Keratinocyte (primary cell): ENCODE measurements around the gene PTPN14. TPM values are rescaled to one million over a fixed set of nuclear protein-coding genes. Genes with fewer than 3 reads are reported as not detected.

ENCODE experiments used
- DNase-seq: peaks from one replicate; pipeline ENCODE4 v3.0.0-alpha.2; 2011; ENCODE audit warnings: low read depth, missing footprints, low spot score
- FAIRE-seq: peaks from 2 replicates; lab custom pipeline; 2011; peaks lifted over from hg19 to GRCh38; lab: Jason Lieb, UNC
- H2AFZ ChIP-seq: 2 replicates; pipeline ENCODE4 v1.6.0; 2012; ENCODE audit warnings: low read length, control low read depth, inconsistent platforms; ENCODE audit not compliant: control insufficient read depth
- H3K27ac ChIP-seq: 2 replicates; pipeline ENCODE4 v1.5.1; 2011; ENCODE audit warnings: low read length; ENCODE audit not compliant: control insufficient read depth, insufficient read depth
- H3K27me3 ChIP-seq: 3 replicates; pipeline ENCODE4 v1.6.0; 2011; ENCODE audit warnings: low read length; ENCODE audit not compliant: control insufficient read depth, insufficient read depth; ENCODE audit errors: extremely low read depth
- H3K36me3 ChIP-seq, 2 experiments: 2 replicates in 1 of 2; 3 replicates in 1 of 2; pipeline ENCODE4 v1.5.1; 2011; ENCODE audit warnings: low read length in 2 of 2, mild to moderate bottlenecking in 1 of 2; ENCODE audit not compliant: control insufficient read depth in 2 of 2, insufficient read depth in 2 of 2; ENCODE audit errors: extremely low read depth in 1 of 2
- H3K4me1 ChIP-seq: 3 replicates; pipeline ENCODE4 v1.5.1; 2011; ENCODE audit warnings: low read length; ENCODE audit not compliant: control insufficient read depth, insufficient read depth; ENCODE audit errors: extremely low read depth
- H3K4me2 ChIP-seq: 3 replicates; pipeline ENCODE4 v1.6.0; 2011; ENCODE audit warnings: low read depth, low read length; ENCODE audit not compliant: control insufficient read depth, insufficient read depth; ENCODE audit errors: extremely low read depth
- H3K4me3 ChIP-seq, 3 experiments: fragments of 200-600 bp in 1 of 3; sonication (generic) in 1 of 3; 2 replicates in 2 of 3; 3 replicates in 1 of 3; pipeline ENCODE4 v1.5.1; 2011 to 2016; ENCODE audit warnings: low read length in 3 of 3, mild to moderate bottlenecking in 3 of 3, control low read depth in 2 of 3, inconsistent platforms in 1 of 3, low read depth in 1 of 3, mixed read lengths in 1 of 3, mixed run types in 1 of 3, moderate library complexity in 1 of 3; ENCODE audit not compliant: control insufficient read depth in 2 of 3, insufficient read depth in 2 of 3; ENCODE audit errors: extremely low read depth in 1 of 3
- H3K79me2 ChIP-seq: 2 replicates; pipeline ENCODE4 v1.6.0; 2012; ENCODE audit warnings: low read length; ENCODE audit not compliant: control insufficient read depth, insufficient read depth
- H3K9ac ChIP-seq: 3 replicates; pipeline ENCODE4 v1.6.0; 2011; ENCODE audit warnings: low read length; ENCODE audit not compliant: control insufficient read depth, insufficient read depth; ENCODE audit errors: extremely low read depth
- H3K9me1 ChIP-seq: 3 replicates; pipeline ENCODE4 v1.6.0; 2011; ENCODE audit warnings: low read length; ENCODE audit not compliant: control insufficient read depth, insufficient read depth; ENCODE audit errors: extremely low read depth
- H3K9me3 ChIP-seq: 2 replicates; pipeline ENCODE4 v1.5.1; 2012; ENCODE audit warnings: low read depth, low read length; ENCODE audit not compliant: control insufficient read depth
- H4K20me1 ChIP-seq: 3 replicates; pipeline ENCODE4 v1.6.0; 2011; ENCODE audit warnings: low read length; ENCODE audit not compliant: control insufficient read depth, insufficient read depth; ENCODE audit errors: extremely low read depth
- CTCF ChIP-seq, 3 experiments: IDR thresholded peaks in 1 of 3; conservative IDR thresholded peaks in 1 of 3; optimal IDR thresholded peaks in 1 of 3; 2 replicates in 2 of 3; 3 replicates in 1 of 3; pipeline versions ENCODE3 to v1.5.1; 2011; ENCODE audit warnings: low read length in 3 of 3, mild to moderate bottlenecking in 3 of 3, moderate library complexity in 2 of 3, control low read depth in 1 of 3, inconsistent platforms in 1 of 3; ENCODE audit not compliant: insufficient read depth in 2 of 3; ENCODE audit errors: extremely low read depth in 1 of 3
- EZH2 ChIP-seq: IDR thresholded peaks from one replicate; pipeline ENCODE4 v1.6.1; 2012; ENCODE audit warnings: inconsistent platforms, mild to moderate bottlenecking, low read length, moderate library complexity
- dilution Hi-C: fragments of 300-500 bp; cut with MboI; formaldehyde crosslinking; loops from one replicate; pipeline ENCODE4 v1.7.0; 2020; ENCODE audit warnings: low sequenced_read_pairs; ENCODE audit not compliant: extremely low pct_ligation_motif_present
- polyA plus RNA-seq, 5 experiments: library from polyadenylated mRNA; depleted of rRNA in 3 of 5; stranded (reverse) in 3 of 5; stranded (forward) in 1 of 5; unstranded in 1 of 5; fragments of >200 nt; gene quantifications; 1 replicate in 1 of 5; 2 replicates in 3 of 5; 3 replicates in 1 of 5; pipeline versions ENCODE4 v1.2.1 to v1.2.3, GENCODE V29; 2011 to 2012; ENCODE audit warnings: missing spikeins in 2 of 5, low read depth in 1 of 5, low replicate concordance in 1 of 5

The PTPN14 gene
- polyA plus RNA-seq, 1 donor (not counting 4 experiments of a cell fraction or from before 2014, with no cell fraction given): 29.9 TPM

GRCh38 chr1:214475331-214475730 lies 76.1 kb downstream of the PTPN14 start:
- Histone ChIP-seq H3K9me1 (no peaks in the 10 kb centered on the region), H3K36me3 (no peaks in the 10 kb centered on the region), H4K20me1 (no peaks in the 10 kb centered on the region), H3K79me2 (peaks cover 74% of the 10 kb centered on the region), H3K9ac (peak overlapping the region; percentile 95), H3K27ac (peak overlapping the region; percentile 100), H3K4me2 (peak overlapping the region; percentile 98), H3K27me3 (no peaks in the 10 kb centered on the region), H3K4me1 (peaks cover 80% of the 10 kb centered on the region), H3K9me3 (no peaks in the 10 kb centered on the region), H2AFZ (no peak overlapping the region), H3K4me3 (peak overlapping the region in 2 of 3 experiments; percentile 70 to 73)
- no peak for TF ChIP-seq EZH2
- no peak for TF ChIP-seq CTCF (optimal IDR thresholded peaks at IDR 0.05 in 1 of 3, IDR thresholded peaks at IDR 0.05 in 1 of 3, conservative IDR thresholded peaks at IDR 0.05 in 1 of 3; ENCODE audit: extremely low read depth in 1 of 3, insufficient read depth in 2 of 3, low read length in 3 of 3)
- dilution Hi-C loops: no loop called here
- DNase-seq: peak; percentile 77
- FAIRE-seq: peak; percentile 97

- H3K4me1 ChIP-seq: peaks cover 80% of the 10 kb centered on the region
- H3K27ac ChIP-seq: peak overlapping the region; percentile 100
- no peaks in the 10 kb centered on the region for H3K9me1 ChIP-seq
- peak overlapping the region; percentile 34 for H3K9ac ChIP-seq
- H3K4me3 ChIP-seq: no peak overlapping the region
- dilution Hi-C loops: no loop called here
- peak overlapping the region; percentile 98 for H3K4me2 ChIP-seq
- H2AFZ ChIP-seq: no peak overlapping the region
- no peaks in the 10 kb centered on the region for H4K20me1 ChIP-seq
- no peaks in the 10 kb centered on the region for H3K27me3 ChIP-seq
- FAIRE-seq (no peak), DNase-seq (no peak)
- H3K9me3 ChIP-seq: no peaks in the 10 kb centered on the region
- H3K36me3 ChIP-seq: no peaks in the 10 kb centered on the region
- TF ChIP-seq CTCF (optimal IDR thresholded peaks at IDR 0.05 in 1 of 3, IDR thresholded peaks at IDR 0.05 in 1 of 3, conservative IDR thresholded peaks at IDR 0.05 in 1 of 3; ENCODE audit: extremely low read depth in 1 of 3, insufficient read depth in 2 of 3, low read length in 3 of 3) (no peak), EZH2 (no peak)
- peaks cover 74% of the 10 kb centered on the region for H3K79me2 ChIP-seq
These were observed 76.9 kb downstream of the PTPN14 start for GRCh38 chr1:214474467-214474866.
